HG03025 (cell line): Measurements from ENCODE around the gene HTR5A.

Source experiments
- ATAC-seq: cut with Tn5 transposase; IDR thresholded peaks from one replicate; pipeline ENCODE4 v1.9.1; 2021; ENCODE audit warnings: mild to moderate bottlenecking, moderate library complexity; ENCODE audit not compliant: unreplicated experiment, low FRiP score

HTR5A gene

GRCh38 chr7:155084021-155084420 is 13.9 kb downstream of the HTR5A start:
- no peak for ATAC-seq

GRCh38 chr7:155084969-155085368 is 14.8 kb downstream of the HTR5A start:
- ATAC-seq, result no peak

- ATAC-seq, result no peak
Observed at GRCh38 chr7:155090684-155091083, 20.6 kb downstream of the HTR5A start.

GRCh38 chr7:155093596-155093995 is 23.5 kb downstream of the HTR5A start:
- ATAC-seq, result no peak

GRCh38 chr7:155094636-155095135 is 24.6 kb downstream of the HTR5A start:
- no peak for ATAC-seq

- ATAC-seq, result no peak
Observed at GRCh38 chr7:155097338-155097737, 27.2 kb downstream of the HTR5A start.

GRCh38 chr7:155103839-155104238 is 33.7 kb downstream of the HTR5A start:
- no peak for ATAC-seq

- ATAC-seq, result no peak
Observed at GRCh38 chr7:155104913-155105312, 34.8 kb downstream of the HTR5A start.

- ATAC-seq, result no peak
Observed at GRCh38 chr7:155106356-155106755, 36.2 kb downstream of the HTR5A start.

GRCh38 chr7:155107126-155107525 is 37.0 kb downstream of the HTR5A start:
- no peak for ATAC-seq

- no peak for ATAC-seq
Observed at GRCh38 chr7:155108144-155108901, 38.2 kb downstream of the HTR5A start.

GRCh38 chr7:155109121-155109520 is 39.0 kb downstream of the HTR5A start:
- no peak for ATAC-seq

GRCh38 chr7:155115288-155115687 is 45.2 kb downstream of the HTR5A start:
- ATAC-seq, result no peak

GRCh38 chr7:155119801-155120382 is 49.8 kb downstream of the HTR5A start:
- no peak for ATAC-seq

GRCh38 chr7:155120460-155120859 is 50.3 kb downstream of the HTR5A start:
- ATAC-seq, result no peak

GRCh38 chr7:155122831-155123230 is 52.7 kb downstream of the HTR5A start:
- no peak for ATAC-seq

- ATAC-seq, result no peak
Observed at GRCh38 chr7:155123413-155123812, 53.3 kb downstream of the HTR5A start.

GRCh38 chr7:155124706-155125105 is 54.6 kb downstream of the HTR5A start:
- no peak for ATAC-seq

GRCh38 chr7:155129186-155129585 is 59.1 kb downstream of the HTR5A start:
- no peak for ATAC-seq

- no peak for ATAC-seq
Observed at GRCh38 chr7:155129789-155130188, 59.7 kb downstream of the HTR5A start.

GRCh38 chr7:155130493-155130892 is 60.4 kb downstream of the HTR5A start:
- no peak for ATAC-seq

GRCh38 chr7:155131090-155131489 is 61.0 kb downstream of the HTR5A start:
- no peak for ATAC-seq
